ENCODE data around the gene TNFRSF14.
A peak's percentile ranks its signal among the peaks of the same experiment; 100 is the strongest.
"Not testable (repeated sequence)": the region's sequence is repeated elsewhere in the genome, so short reads cannot be mapped to it uniquely, and the experiment has no call there.

Gene TNFRSF14

GRCh38 chr1:2539312-2539907 is 16.8 kb upstream of the TNFRSF14 start:
- DNase-seq, result peak; percentile 33

GRCh38 chr1:2540816-2541492 is 15.2 kb upstream of the TNFRSF14 start:
- DNase-seq, result peak; percentile 76

- peak; percentile 44 for DNase-seq
These were observed 14.4 kb upstream of the TNFRSF14 start for GRCh38 chr1:2541619-2542245.

DNA sequence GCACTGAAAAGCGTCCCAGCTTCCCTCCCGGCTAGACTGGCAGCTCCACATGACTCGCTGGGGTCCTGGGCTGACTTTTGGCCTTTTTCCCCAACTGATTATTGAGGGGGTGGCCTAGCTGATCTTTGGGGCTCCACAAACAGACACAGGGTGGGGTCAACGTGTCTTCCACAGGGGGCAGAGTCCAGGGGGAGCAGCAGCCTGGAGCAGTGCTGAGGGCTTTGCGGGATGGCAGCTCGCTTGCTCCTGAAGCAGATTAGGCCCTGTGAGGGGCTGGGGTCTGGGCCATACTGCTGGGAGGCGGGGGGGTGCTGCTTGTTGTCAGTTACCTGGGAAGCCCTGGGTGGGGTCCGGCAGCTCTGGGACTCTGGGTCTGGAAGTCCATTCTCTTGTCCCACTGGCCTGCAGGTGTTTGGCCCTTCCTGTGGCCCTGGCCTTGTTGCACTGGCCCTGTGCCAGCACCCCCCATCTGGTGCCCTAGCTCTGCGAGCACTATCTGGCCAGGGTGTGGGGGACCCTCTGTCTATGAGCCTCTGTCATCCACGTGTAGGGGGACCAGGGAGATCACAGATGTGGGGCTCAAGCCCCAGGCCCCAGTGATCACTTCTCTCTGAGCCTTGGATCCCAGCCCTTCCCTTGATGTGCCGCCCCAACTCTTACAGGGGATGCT is 13.8 kb upstream of the TNFRSF14 start:
- no peak for DNase-seq

DNA sequence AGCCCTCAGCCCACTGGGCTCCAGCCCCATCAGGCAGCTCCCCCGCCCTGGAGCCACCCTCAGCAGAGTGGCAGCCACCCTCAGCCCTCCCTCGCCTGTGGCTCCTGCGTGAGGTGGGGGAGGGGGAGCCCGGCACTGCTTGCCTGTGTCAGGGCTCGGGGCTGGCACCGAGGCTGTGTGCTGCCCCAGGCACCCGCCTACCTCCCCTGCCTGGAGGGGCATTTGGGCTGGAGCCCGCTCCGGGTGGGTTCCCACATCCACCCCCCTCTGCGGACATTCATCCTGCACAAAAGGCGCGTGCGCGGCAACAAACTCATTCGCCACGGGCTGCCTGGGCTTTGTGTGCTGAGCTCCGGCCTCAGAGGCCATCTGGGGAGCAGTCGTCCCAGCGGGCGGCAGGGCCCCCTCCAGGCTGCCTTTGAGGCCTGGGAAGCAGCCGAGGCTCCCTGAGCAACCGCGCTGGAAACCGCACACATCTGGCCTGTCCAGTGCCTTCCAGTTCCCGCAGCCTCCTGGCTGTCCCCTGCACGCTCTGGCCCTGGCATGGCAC is 12.6 kb upstream of the TNFRSF14 start:
- DNase-seq, result peak; percentile 88

- DNase-seq, result peak; percentile 79
These were observed 11.9 kb upstream of the TNFRSF14 start for GRCh38 chr1:2544093-2544874.

DNA sequence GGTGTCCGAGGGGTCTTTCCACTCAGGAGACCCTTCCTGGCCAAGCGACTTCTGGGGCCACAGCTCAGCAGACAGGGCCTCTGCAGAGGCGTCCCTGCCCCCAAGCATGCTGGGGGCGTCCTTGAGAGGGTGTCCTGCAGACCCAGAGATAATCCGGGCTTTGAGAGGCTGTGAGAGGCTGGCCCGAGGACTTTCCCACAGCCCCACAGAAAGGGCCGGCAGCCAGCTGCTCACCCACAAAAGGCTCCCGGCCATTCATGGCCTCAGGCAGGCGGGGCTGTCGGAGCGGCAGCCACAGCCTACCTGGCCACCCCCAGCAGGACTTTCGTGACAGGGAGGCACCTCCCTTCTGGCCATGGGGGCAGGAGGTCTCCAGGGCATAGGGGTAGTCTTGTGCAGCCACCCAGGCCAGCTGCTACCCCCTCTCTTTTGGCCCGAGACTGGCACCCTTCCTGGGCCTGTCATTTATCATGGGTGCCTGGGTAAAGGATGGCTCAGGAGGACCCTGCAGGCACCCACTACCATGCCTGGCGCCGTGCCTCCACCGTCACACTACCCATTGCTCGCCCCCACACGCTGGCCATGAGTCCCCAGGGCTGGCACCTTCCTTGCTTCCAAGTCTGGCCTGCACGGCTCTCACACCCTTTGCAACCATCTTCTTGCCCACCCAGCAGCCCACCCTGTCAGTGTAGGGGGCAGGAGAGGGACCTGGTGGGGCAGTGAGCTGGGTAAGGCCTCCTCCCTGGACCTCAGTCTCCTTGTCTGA is 11.1 kb upstream of the TNFRSF14 start:
- peak; percentile 75 for DNase-seq

GRCh38 chr1:2545754-2546514 is 10.2 kb upstream of the TNFRSF14 start:
- DNase-seq, result peak; percentile 84

DNA sequence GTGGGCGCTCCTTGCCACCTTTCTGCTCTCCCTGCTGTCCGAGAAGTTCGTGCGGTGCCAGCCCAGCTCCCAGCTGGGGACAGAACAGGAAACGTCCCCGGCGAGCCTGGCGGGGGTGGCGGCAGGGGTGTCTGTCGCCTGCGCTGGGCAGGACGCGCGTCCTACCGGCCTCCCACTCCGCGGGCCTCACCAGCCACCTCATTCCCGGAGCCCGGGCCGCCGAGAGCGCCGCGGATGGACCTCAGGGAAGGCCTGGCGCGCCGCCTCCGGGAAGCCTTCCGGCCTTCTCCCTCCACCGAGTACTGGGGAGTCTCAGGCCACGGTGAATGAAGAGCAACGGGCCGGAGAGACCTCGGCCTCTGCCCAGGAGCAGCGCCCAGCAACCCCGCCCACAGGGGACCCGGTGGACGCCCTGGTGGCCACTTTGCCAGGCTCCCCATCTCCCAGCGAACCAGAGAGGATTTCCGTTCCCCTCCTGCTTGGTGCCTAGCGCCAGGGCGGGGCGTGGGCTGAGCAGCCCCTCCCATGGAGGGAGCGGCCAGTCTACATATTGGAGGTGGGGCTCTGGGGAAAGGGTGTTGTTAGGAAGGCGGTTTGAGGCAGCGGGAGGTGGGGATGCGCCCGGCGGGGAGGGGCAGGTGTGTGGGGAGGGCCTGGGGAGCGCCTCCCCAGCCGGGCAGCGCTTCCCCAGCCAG is 9.5 kb upstream of the TNFRSF14 start:
- DNase-seq, result peak; percentile 81

GRCh38 chr1:2547210-2548067 is 8.7 kb upstream of the TNFRSF14 start:
- peak; percentile 55 for DNase-seq

GRCh38 chr1:2548068-2548589 is 8.0 kb upstream of the TNFRSF14 start:
- peak; percentile 85 for DNase-seq

GRCh38 chr1:2549367-2550029 is 6.7 kb upstream of the TNFRSF14 start:
- DNase-seq, result not testable (repeated sequence)

DNA sequence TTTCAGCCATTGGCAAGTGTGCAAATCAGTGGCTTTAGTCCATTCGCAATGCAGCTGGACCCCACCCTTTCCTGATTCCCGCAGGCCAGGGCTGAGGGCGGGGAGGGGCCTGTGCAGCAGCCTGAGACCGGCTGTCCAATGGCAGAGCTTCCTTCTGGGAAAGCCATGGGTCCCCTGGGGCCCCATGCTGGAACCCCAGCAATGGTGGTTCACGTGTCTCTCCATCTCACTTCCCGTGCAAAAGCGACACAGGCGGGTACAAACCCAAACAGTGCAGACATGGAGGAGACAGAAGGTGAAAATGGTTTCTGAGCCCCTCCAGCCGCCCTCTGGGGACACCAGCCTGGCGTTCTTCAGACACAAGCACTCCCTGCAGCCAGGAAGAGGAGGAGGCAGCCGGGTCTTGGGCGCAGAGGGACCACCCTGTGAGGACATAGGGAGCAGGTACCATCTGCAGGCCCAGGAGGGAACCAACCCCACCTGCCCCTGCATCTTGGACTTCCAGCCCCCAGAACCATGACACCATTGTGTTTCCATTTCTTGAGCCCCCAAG is 5.8 kb upstream of the TNFRSF14 start:
- DNase-seq, result not testable (repeated sequence)

- DNase-seq, result not testable (repeated sequence)
These were observed 4.6 kb upstream of the TNFRSF14 start for GRCh38 chr1:2551544-2551943.

GRCh38 chr1:2552189-2552588 is 4.0 kb upstream of the TNFRSF14 start:
- peak; percentile 65 for DNase-seq

DNA sequence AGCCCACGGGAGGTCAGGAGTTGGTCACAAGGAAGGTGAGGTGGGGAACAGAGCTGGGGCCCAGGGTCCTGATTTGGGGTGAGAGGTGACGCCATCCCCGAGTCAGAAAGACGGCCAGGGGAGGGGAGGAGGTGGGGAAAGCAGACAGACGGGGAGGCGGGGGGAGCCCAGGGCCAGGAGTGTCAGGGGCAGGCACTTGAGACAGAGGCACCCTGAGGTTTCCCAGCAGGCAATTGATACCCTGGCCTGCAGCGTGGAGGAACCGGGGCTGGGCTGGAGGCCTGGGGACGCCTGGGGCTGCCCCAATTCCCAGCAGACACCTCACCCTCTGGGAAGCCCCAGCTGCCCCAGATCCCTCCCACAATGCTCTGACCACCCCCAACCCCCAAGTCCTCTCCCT is 3.1 kb upstream of the TNFRSF14 start:
- DNase-seq, result not testable (repeated sequence)

DNA sequence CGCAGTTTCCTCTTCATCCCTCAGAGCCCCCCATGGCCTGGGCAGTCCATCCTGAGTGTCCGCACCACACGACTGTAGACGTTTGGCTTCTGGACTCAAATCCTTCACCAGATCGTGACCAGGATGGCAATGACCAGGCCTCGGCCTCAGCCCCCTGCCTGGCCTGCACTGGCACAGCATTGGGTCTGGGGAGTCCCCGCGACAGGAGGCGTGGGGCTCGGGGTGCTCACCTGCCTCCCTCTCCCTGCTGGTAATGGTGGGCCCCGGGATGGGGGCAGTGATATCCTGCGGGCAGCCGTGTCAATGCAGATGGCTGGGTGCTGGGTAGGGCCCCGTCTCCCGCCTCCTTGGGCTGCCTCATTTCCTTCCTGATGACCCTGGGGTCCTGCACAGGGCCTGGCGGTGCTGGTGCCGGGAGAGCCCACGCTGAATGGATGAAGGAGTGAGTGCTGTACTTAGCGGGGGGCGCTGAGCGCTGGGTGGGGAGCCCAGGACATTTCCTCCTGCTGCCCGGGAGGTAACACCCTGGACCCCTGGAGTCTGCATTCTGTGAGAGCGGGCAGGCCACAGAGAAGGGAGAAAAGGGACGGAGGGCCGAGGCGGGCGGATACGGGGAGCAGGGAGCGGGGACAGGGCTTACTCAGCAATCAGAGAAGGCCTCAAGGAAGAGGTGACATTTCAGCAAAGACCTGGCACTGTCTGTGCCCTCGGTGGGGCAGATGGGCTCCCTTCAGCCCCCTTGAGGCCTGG is 2.1 kb upstream of the TNFRSF14 start:
- DNase-seq, result no peak

Data from retina (tissue), 1 donor.